Endothelial cell (in vitro differentiated cells): ENCODE data around the gene VPS33A. TPM values are rescaled to one million over a fixed set of nuclear protein-coding genes. Genes with fewer than 3 reads are reported as not detected.

Experiments
- total RNA-seq: library from RNA; stranded (reverse); fragmentation: NEBNext Ultra II Directional; extraction: Animal tissue kit (Norgen Biotek cat#: 25700); gene quantifications from one replicate; pipeline ENCODE4 v1.2.1, GENCODE V29; 2021; ENCODE audit not compliant: unreplicated experiment

Gene VPS33A
- total RNA-seq, 1 donor from 2014 or later, result 32.1 TPM

Other genes with a start within 250 kb of the VPS33A start
- 6.2 TPM for gene BCL7A, start 244.6 kb downstream of the VPS33A start, total RNA-seq
- 63.3 TPM for gene MLXIP, start 187.7 kb downstream of the VPS33A start, total RNA-seq
- not detected for gene IL31, start 92.3 kb downstream of the VPS33A start, total RNA-seq
- 0.31 TPM for gene LRRC43, start 83.4 kb downstream of the VPS33A start, total RNA-seq
- 0.38 TPM for gene B3GNT4, start 62.8 kb downstream of the VPS33A start, total RNA-seq
- 50.1 TPM for gene DIABLO, start 40.4 kb downstream of the VPS33A start, total RNA-seq
- 57.7 TPM for gene CLIP1, start 156.2 kb upstream of the VPS33A start, total RNA-seq
- 18.6 TPM for gene ZCCHC8, start 234.4 kb upstream of the VPS33A start, total RNA-seq